Measurements from ENCODE around the gene VPS29.
"Not testable (repeated sequence)": the region's sequence is repeated elsewhere in the genome, so short reads cannot be mapped to it uniquely, and the experiment has no call there.

The VPS29 gene

GRCh38 chr12:110545812-110546211 is 43.9 kb upstream of the VPS29 start:
- H3K4me3 ChIP-seq (ENCODE audit: low read depth, low read length): no peak overlapping the region
- DNase-seq (ENCODE audit: low read depth): no peak
- no peak for TF ChIP-seq CTCF (IDR thresholded peaks at IDR 0.05; ENCODE audit: insufficient read depth, low read depth, low read length, missing control alignments)

- DNase-seq (ENCODE audit: low read depth); H3K4me3 ChIP-seq (ENCODE audit: low read depth, low read length): not testable (repeated sequence)
These were observed 43.3 kb upstream of the VPS29 start for GRCh38 chr12:110545259-110545658.

GRCh38 chr12:110543965-110544364 is 42.1 kb upstream of the VPS29 start:
- no peak for TF ChIP-seq CTCF (IDR thresholded peaks at IDR 0.05; ENCODE audit: insufficient read depth, low read depth, low read length, missing control alignments)
- no peak for DNase-seq (ENCODE audit: low read depth)
- H3K4me3 ChIP-seq (ENCODE audit: low read depth, low read length): no peak overlapping the region

GRCh38 chr12:110543252-110543959 is 41.5 kb upstream of the VPS29 start:
- no peak for TF ChIP-seq CTCF (IDR thresholded peaks at IDR 0.05; ENCODE audit: insufficient read depth, low read depth, low read length, missing control alignments)
- peak; percentile 74 for DNase-seq (ENCODE audit: low read depth)
- peak overlapping the region; percentile 31 for H3K4me3 ChIP-seq (ENCODE audit: low read depth, low read length)

- no peak for TF ChIP-seq CTCF (IDR thresholded peaks at IDR 0.05; ENCODE audit: insufficient read depth, low read depth, low read length, missing control alignments)
- DNase-seq (ENCODE audit: low read depth): no peak
- no peak overlapping the region for H3K4me3 ChIP-seq (ENCODE audit: low read depth, low read length)
These were observed 38.1 kb upstream of the VPS29 start for GRCh38 chr12:110540048-110540447.

GRCh38 chr12:110538869-110539622 is 37.1 kb upstream of the VPS29 start:
- H3K4me3 ChIP-seq (ENCODE audit: low read depth, low read length): no peak overlapping the region
- no peak for TF ChIP-seq CTCF (IDR thresholded peaks at IDR 0.05; ENCODE audit: insufficient read depth, low read depth, low read length, missing control alignments)
- no peak for DNase-seq (ENCODE audit: low read depth)

GRCh38 chr12:110537605-110538409 is 35.9 kb upstream of the VPS29 start:
- no peak for DNase-seq (ENCODE audit: low read depth)
- H3K4me3 ChIP-seq (ENCODE audit: low read depth, low read length): no peak overlapping the region
- TF ChIP-seq CTCF (IDR thresholded peaks at IDR 0.05; ENCODE audit: insufficient read depth, low read depth, low read length, missing control alignments): no peak

Measured in GM12865 (cell line).